Stimulated activated CD4-positive, alpha-beta T cell treated with anti-CD3 and anti-CD28 coated beads, Interleukin-15, amount 100 ng/mL, for 1 hour (primary cell): Measurements from ENCODE around the gene SLC25A31.

Source experiments
- DNase-seq, 2 donors: peaks; one replicate each; pipeline ENCODE4 v3.0.0-alpha.2; 2020; ENCODE audit warnings: low read depth in 1 of 2, low spot score in 1 of 2

SLC25A31 gene

GRCh38 chr4:127730142-127730913 is at the start of gene SLC25A31:
Gene SLC25A31 (plus strand): TSS chr4:127730400. CDS start chr4:127730546, 146 bp downstream.
- no peak for DNase-seq

- DNase-seq, result no peak
Measured at GRCh38 chr4:127685292-127685691, 44.9 kb upstream of the SLC25A31 start.

GRCh38 chr4:127686658-127687057 is 43.5 kb upstream of the SLC25A31 start:
- no peak for DNase-seq

- DNase-seq, result no peak
Measured at GRCh38 chr4:127687580-127687979, 42.6 kb upstream of the SLC25A31 start.

GRCh38 chr4:127698789-127699200 is 31.4 kb upstream of the SLC25A31 start:
- no peak for DNase-seq

GRCh38 chr4:127708985-127709384 is 21.2 kb upstream of the SLC25A31 start:
- no peak for DNase-seq

- no peak for DNase-seq
Measured at GRCh38 chr4:127709456-127709855, 20.7 kb upstream of the SLC25A31 start.

- no peak for DNase-seq
Measured at GRCh38 chr4:127731406-127731805, 1.2 kb downstream of the SLC25A31 start.

GRCh38 chr4:127732623-127733328 is 2.6 kb downstream of the SLC25A31 start:
- DNase-seq, result no peak

GRCh38 chr4:127734976-127735375 is 4.8 kb downstream of the SLC25A31 start:
- no peak for DNase-seq

GRCh38 chr4:127737295-127737694 is 7.1 kb downstream of the SLC25A31 start:
- DNase-seq, result no peak

- no peak for DNase-seq
Measured at GRCh38 chr4:127741247-127741646, 11.0 kb downstream of the SLC25A31 start.

GRCh38 chr4:127747883-127748282 is 17.7 kb downstream of the SLC25A31 start:
- DNase-seq, result no peak

GRCh38 chr4:127748957-127749356 is 18.8 kb downstream of the SLC25A31 start:
- no peak for DNase-seq

- no peak for DNase-seq
Measured at GRCh38 chr4:127756906-127757305, 26.7 kb downstream of the SLC25A31 start.

- DNase-seq, result no peak
Measured at GRCh38 chr4:127759228-127759820, 29.1 kb downstream of the SLC25A31 start.

- no peak for DNase-seq
Measured at GRCh38 chr4:127759893-127760292, 29.7 kb downstream of the SLC25A31 start.

- DNase-seq, result no peak
Measured at GRCh38 chr4:127771535-127772275, 41.5 kb downstream of the SLC25A31 start.

- DNase-seq, result no peak
Measured at GRCh38 chr4:127772769-127773671, 42.8 kb downstream of the SLC25A31 start.

GRCh38 chr4:127775843-127776242 is 45.6 kb downstream of the SLC25A31 start:
- DNase-seq, result no peak
